H9 (cell line): ENCODE data around the gene VPS4A. TPM values are rescaled to one million over a fixed set of nuclear protein-coding genes. Genes with fewer than 3 reads are reported as not detected.

Experiments
- DNase-seq: peaks from one replicate; pipeline ENCODE4 v3.0.0-alpha.2; 2017
- H2AFZ ChIP-seq: one replicate; pipeline ENCODE4 v1.6.1; 2013; ENCODE audit warnings: mild to moderate bottlenecking, low read length, control low read depth, moderate library complexity
- H2AK5ac ChIP-seq: 2 replicates; pipeline ENCODE4 v1.6.1; 2013; ENCODE audit warnings: low read length, control low read depth, mixed read lengths; ENCODE audit not compliant: insufficient read length
- H2BK120ac ChIP-seq: one replicate; pipeline ENCODE4 v1.6.1; 2013; ENCODE audit warnings: low read depth, mild to moderate bottlenecking, low read length, control low read depth, inconsistent platforms; ENCODE audit not compliant: poor library complexity, severe bottlenecking
- H2BK12ac ChIP-seq: 2 replicates; pipeline ENCODE4 v1.6.1; 2013; ENCODE audit warnings: low read length, control low read depth, mixed read lengths, low read depth; ENCODE audit not compliant: insufficient read length
- H2BK15ac ChIP-seq: 2 replicates; pipeline ENCODE4 v1.6.1; 2013; ENCODE audit warnings: low read depth, low read length, control low read depth
- H2BK20ac ChIP-seq: one replicate; pipeline ENCODE4 v1.6.1; 2013; ENCODE audit warnings: low read depth, mild to moderate bottlenecking, low read length, control low read depth, inconsistent platforms; ENCODE audit not compliant: poor library complexity, severe bottlenecking
- H2BK5ac ChIP-seq: 2 replicates; pipeline ENCODE4 v1.6.1; 2013; ENCODE audit warnings: low read length, control low read depth, mixed read lengths; ENCODE audit not compliant: insufficient read length
- H3K14ac ChIP-seq: 2 replicates; pipeline ENCODE4 v1.6.1; 2013; ENCODE audit warnings: low read length, control low read depth; ENCODE audit not compliant: insufficient read depth
- H3K18ac ChIP-seq: 2 replicates; pipeline ENCODE4 v1.6.1; 2013; ENCODE audit warnings: low read depth, mild to moderate bottlenecking, mixed read lengths, low read length, control low read depth; ENCODE audit not compliant: insufficient read length
- H3K23ac ChIP-seq: 2 replicates; pipeline ENCODE4 v1.6.1; 2013; ENCODE audit warnings: low read length, control low read depth, mixed read lengths, low read depth; ENCODE audit not compliant: insufficient read length
- H3K23me2 ChIP-seq: 2 replicates; pipeline ENCODE4 v1.6.1; 2013; ENCODE audit warnings: low read depth, mild to moderate bottlenecking, mixed read lengths, low read length, control low read depth; ENCODE audit not compliant: insufficient read length, poor library complexity, severe bottlenecking
- H3K27ac ChIP-seq: 2 replicates; pipeline ENCODE4 v1.5.1; 2013; ENCODE audit warnings: low read length, control low read depth, mixed read lengths, low read depth; ENCODE audit not compliant: insufficient read length
- H3K27me3 ChIP-seq: 2 replicates; pipeline ENCODE4 v1.6.1; 2013; ENCODE audit warnings: low read length, control low read depth, inconsistent platforms; ENCODE audit not compliant: insufficient read depth
- H3K4ac ChIP-seq: 2 replicates; pipeline ENCODE4 v1.6.1; 2013; ENCODE audit warnings: low read depth, mild to moderate bottlenecking, control low read depth, inconsistent platforms, low read length, moderate library complexity
- H3K4me1 ChIP-seq: 2 replicates; pipeline ENCODE4 v1.6.1; 2013; ENCODE audit warnings: low read length, control low read depth, inconsistent platforms; ENCODE audit not compliant: insufficient read depth
- H3K4me2 ChIP-seq: 2 replicates; pipeline ENCODE4 v1.6.1; 2013; ENCODE audit warnings: low read length, control low read depth, mixed read lengths; ENCODE audit not compliant: insufficient read length, insufficient read depth
- H3K56ac ChIP-seq: 2 replicates; pipeline ENCODE4 v1.6.1; 2013; ENCODE audit warnings: low read depth, mild to moderate bottlenecking, mixed read lengths, low read length, control low read depth; ENCODE audit not compliant: insufficient read length
- H3K79me1 ChIP-seq: 2 replicates; pipeline ENCODE4 v1.6.1; 2013; ENCODE audit warnings: low read depth, mild to moderate bottlenecking, moderate library complexity, low read length, control low read depth, inconsistent platforms; ENCODE audit not compliant: insufficient read depth, poor library complexity, severe bottlenecking
- H3K79me2 ChIP-seq: 2 replicates; pipeline ENCODE4 v1.6.1; 2013; ENCODE audit warnings: low read length, control low read depth, inconsistent platforms; ENCODE audit not compliant: insufficient read depth
- H3K9ac ChIP-seq: 2 replicates; pipeline ENCODE4 v1.6.1; 2013; ENCODE audit warnings: low read length, control low read depth, mixed read lengths; ENCODE audit not compliant: insufficient read length; ENCODE audit errors: extremely low read depth
- H3K9me3 ChIP-seq: one replicate; pipeline ENCODE4 v1.6.1; 2013; ENCODE audit warnings: low read depth, low read length, inconsistent platforms; ENCODE audit not compliant: control insufficient read depth
- H3T11ph ChIP-seq: one replicate; pipeline ENCODE4 v1.6.1; 2013; ENCODE audit warnings: mild to moderate bottlenecking, low read length, control low read depth, inconsistent platforms
- H4K20me1 ChIP-seq: one replicate; pipeline ENCODE4 v1.6.1; 2013; ENCODE audit not compliant: control insufficient read depth, insufficient read length, insufficient read depth
- H4K5ac ChIP-seq: 2 replicates; pipeline ENCODE4 v1.6.1; 2013; ENCODE audit warnings: low read depth, mild to moderate bottlenecking, mixed read lengths, low read length, control low read depth; ENCODE audit not compliant: insufficient read length
- H4K8ac ChIP-seq: replicated peaks from 2 replicates; pipeline ENCODE4 v1.6.1; 2013; ENCODE audit warnings: low read length, control low read depth, mixed read lengths, low read depth; ENCODE audit not compliant: insufficient read length
- H4K91ac ChIP-seq: 2 replicates; pipeline ENCODE4 v1.6.1; 2013; ENCODE audit warnings: low read depth, mild to moderate bottlenecking, moderate library complexity, mixed read lengths, low read length, control low read depth; ENCODE audit not compliant: insufficient read length
- H3K27ac Mint-ChIP-seq, 3 experiments: 2 replicates in 2 of 3; 3 replicates in 1 of 3; pipeline ENCODE4 v1.8.0; 2020 to 2021; ENCODE audit warnings: mixed read lengths in 3 of 3, mild to moderate bottlenecking in 1 of 3, moderate library complexity in 1 of 3
- H3K27me3 Mint-ChIP-seq: 2 replicates; pipeline ENCODE4 v1.8.0; 2021; ENCODE audit warnings: low read depth, mild to moderate bottlenecking, moderate library complexity, mixed read lengths
- H3K36me3 Mint-ChIP-seq, 3 experiments: 2 replicates in 2 of 3; 3 replicates in 1 of 3; pipeline ENCODE4 v1.8.0; 2020 to 2021; ENCODE audit warnings: low read depth in 3 of 3, mixed read lengths in 3 of 3; ENCODE audit not compliant: insufficient read depth in 1 of 3
- H3K4me1 Mint-ChIP-seq, 2 experiments: 2 replicates each; pipeline ENCODE4 v1.8.0; 2020; ENCODE audit warnings: mixed read lengths in 2 of 2
- H3K4me3 Mint-ChIP-seq, 2 experiments: 2 replicates in 1 of 2; 3 replicates in 1 of 2; pipeline ENCODE4 v1.8.0; 2020 to 2021; ENCODE audit warnings: mild to moderate bottlenecking in 2 of 2, mixed read lengths in 2 of 2, moderate library complexity in 1 of 2
- H3K9me3 Mint-ChIP-seq, 2 experiments: 2 replicates in 1 of 2; 3 replicates in 1 of 2; pipeline ENCODE4 v1.8.0; 2020; ENCODE audit warnings: mild to moderate bottlenecking in 2 of 2, mixed read lengths in 2 of 2, moderate library complexity in 1 of 2
- CTCF ChIP-seq: fragments of 200-600 bp; sonication (generic); conservative IDR thresholded peaks from 3 replicates; pipeline ENCODE4 v1.8.0; 2021; ENCODE audit warnings: antibody characterized with exemption, mild to moderate bottlenecking
- WGBS: extraction: QIAGEN DNeasy Blood & Tissue Kit; methylation state at CpG from one replicate; pipeline ENCODE4 v1.1.7; 2013; ENCODE audit warnings: missing lambda C conversion rate, low lambda C conversion rate, mixed read lengths; ENCODE audit not compliant: insufficient read length; ENCODE audit errors: extremely low coverage; 5-methylcytosine and 5-hydroxymethylcytosine counted together
- total RNA-seq: library from RNA; stranded (reverse); gene quantifications from 2 replicates; pipeline ENCODE4 v1.2.1, GENCODE V29; 2021

Gene VPS4A
- total RNA-seq, 1 experiment from 2014 or later, result 27.1 TPM

- H4K20me1 ChIP-seq, result no peaks in the 10 kb centered on the region
- H3K56ac ChIP-seq, result no peak overlapping the region
- no peak overlapping the region for H4K91ac ChIP-seq
- no peak for DNase-seq
- H3K18ac ChIP-seq, result no peak overlapping the region
- no peaks in the 10 kb centered on the region for H3K4me1 Mint-ChIP-seq
- no peak overlapping the region for H3K14ac ChIP-seq
- H2BK120ac ChIP-seq, result no peak overlapping the region
- no peaks in the 10 kb centered on the region for H3K23me2 ChIP-seq
- H3K4ac ChIP-seq, result no peak overlapping the region
- no peak overlapping the region for H2BK5ac ChIP-seq
- H3K36me3 Mint-ChIP-seq, result peaks cover 0 to 19% (median 5%) of the 10 kb centered on the region in 3 experiments; a peak in 6 of 7 replicates
- no peaks in the 10 kb centered on the region for H3K79me2 ChIP-seq
- H3K9me3 Mint-ChIP-seq, result no peaks in the 10 kb centered on the region
- no peaks in the 10 kb centered on the region for H3K4me1 ChIP-seq
- H3K27me3 Mint-ChIP-seq, result no peaks in the 10 kb centered on the region
- TF ChIP-seq CTCF, result no peak
- no peaks in the 10 kb centered on the region for H3K79me1 ChIP-seq
- H4K5ac ChIP-seq, result no peak overlapping the region
- no peak overlapping the region for H4K8ac ChIP-seq
- H2BK12ac ChIP-seq, result no peak overlapping the region
- no peak overlapping the region for H3K4me3 Mint-ChIP-seq
- no peak overlapping the region for H3K4me2 ChIP-seq
- H2AFZ ChIP-seq, result no peak overlapping the region
- no peak overlapping the region for H3T11ph ChIP-seq
- WGBS, result no CpG with 5 or more reads among the region's 1 CpG
- peak overlapping the region in 2 of 3 experiments; percentile 34 to 52; a peak in 2 of 7 replicates for H3K27ac Mint-ChIP-seq
- H2AK5ac ChIP-seq, result no peak overlapping the region
- H3K27me3 ChIP-seq, result no peaks in the 10 kb centered on the region
- no peaks in the 10 kb centered on the region for H3K9me3 ChIP-seq
- H3K27ac ChIP-seq, result no peak overlapping the region
- H3K23ac ChIP-seq, result no peak overlapping the region
- H3K9ac ChIP-seq, result no peak overlapping the region
- H2BK15ac ChIP-seq, result no peak overlapping the region
- no peak overlapping the region for H2BK20ac ChIP-seq
These were observed 10.0 kb upstream of the VPS4A start for GRCh38 chr16:69301187-69301586.
